Naive thymus-derived CD8-positive, alpha-beta T cell (primary cell): ENCODE measurements around the gene PHF10. TPM values are rescaled to one million over a fixed set of nuclear protein-coding genes. Genes with fewer than 3 reads are reported as not detected.

Source experiments
- ATAC-seq, 2 donors: fragments of 150-1000 bp; cut with Tn5 transposase in 1 of 2; sonication (Bioruptor Pico), chemical (Tn5 transposase) in 1 of 2; 1 replicate in 1 of 2; 2 replicates in 1 of 2; pipeline ENCODE4 v1.10.0; 2021; ENCODE audit warnings: mild to moderate bottlenecking in 2 of 2, moderate library complexity in 2 of 2
- POLR2A ChIA-PET: fragments of 350-600 bp; sonication (Branson Sonifier 250); formaldehyde crosslinking; loops from one replicate; lab custom pipeline; 2021; ENCODE audit warnings: antibody characterized with exemption; lab: Charles Lee
- DNase-seq, 10 donors: peaks; one replicate each; pipeline versions ENCODE4 v3.0.0 to v3.0.0-alpha.2; 2020 to 2022
- H3K27ac Mint-ChIP-seq, 10 donors: one replicate each; pipeline ENCODE4 v1.8.0; 2020 to 2022; ENCODE audit warnings: mild to moderate bottlenecking in 10 of 10, mixed read lengths in 10 of 10, moderate library complexity in 4 of 10, inconsistent platforms in 1 of 10
- H3K27me3 Mint-ChIP-seq, 5 donors: one replicate each; pipeline ENCODE4 v1.8.0; 2021 to 2022; ENCODE audit warnings: mixed read lengths in 5 of 5
- H3K36me3 Mint-ChIP-seq, 3 donors: one replicate each; pipeline ENCODE4 v1.8.0; 2020 to 2022; ENCODE audit warnings: mixed read lengths in 3 of 3, mild to moderate bottlenecking in 2 of 3, inconsistent platforms in 1 of 3
- H3K4me1 Mint-ChIP-seq, 4 donors: one replicate each; pipeline ENCODE4 v1.8.0; 2021 to 2022; ENCODE audit warnings: mixed read lengths in 4 of 4
- H3K4me3 Mint-ChIP-seq, 10 donors: one replicate each; pipeline ENCODE4 v1.8.0; 2020 to 2022; ENCODE audit warnings: mild to moderate bottlenecking in 10 of 10, mixed read lengths in 10 of 10, moderate library complexity in 6 of 10, inconsistent platforms in 1 of 10
- H3K9me3 Mint-ChIP-seq, 9 donors: one replicate each; pipeline ENCODE4 v1.8.0; 2020 to 2022; ENCODE audit warnings: mixed read lengths in 9 of 9, mild to moderate bottlenecking in 3 of 9, inconsistent platforms in 1 of 9, moderate library complexity in 1 of 9
- polyA plus RNA-seq, 3 donors: library from polyadenylated mRNA; unstranded; fragments of 300-500 nt; fragmentation: Illumina TruSeq; gene quantifications; one replicate each; pipeline ENCODE4 v1.2.3, GENCODE V29; 2021
- total RNA-seq, 8 experiments: library from RNA in 2 of 8; stranded (reverse) in 2 of 8; gene quantifications; one replicate each; pipeline ENCODE4 v1.2.3 and lab custom pipeline; 2021 to 2026

The PHF10 gene
- total and polyA plus RNA-seq, 5 experiments from 2014 or later = 13.1 to 126 (median 23.2) TPM

DNA sequence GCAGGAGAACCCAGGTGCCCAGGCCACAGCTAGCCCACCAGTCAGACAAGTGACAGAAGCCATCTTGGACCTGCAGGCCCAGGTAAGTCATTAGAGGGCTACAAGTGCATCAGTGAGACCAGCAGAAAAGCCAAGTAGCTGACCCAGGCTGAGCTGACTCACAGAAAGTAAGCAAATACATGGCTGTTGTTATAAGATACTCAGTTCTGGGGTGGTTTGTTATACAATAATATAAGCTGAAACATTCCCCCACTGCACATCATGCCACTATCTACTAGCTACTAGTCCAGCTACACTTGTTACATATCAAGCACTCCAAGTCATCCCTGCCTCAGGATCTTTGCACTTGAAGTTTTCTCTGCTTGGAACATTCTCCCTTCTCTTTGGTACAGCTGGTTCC lies 17.0 kb upstream of the PHF10 start:
- DNase-seq = no peak
- no peak overlapping the region for H3K4me3 Mint-ChIP-seq
- POLR2A ChIA-PET = interaction anchor here (0.7 kb wide), 1 partner anchor 10 kb away, joined by 4 read pairs; the partner anchor contains the start of genes DYNLT2 and ERMARD
- peaks cover 0 to 2% (median under 1%) of the 10 kb centered on the region in 3 donors for H3K36me3 Mint-ChIP-seq
- no peak for ATAC-seq
- H3K9me3 Mint-ChIP-seq = peaks cover 0 to 11% (median 4%) of the 10 kb centered on the region in 9 donors
- H3K27me3 Mint-ChIP-seq = peaks cover 4 to 13% (median 7%) of the 10 kb centered on the region in 5 donors
- H3K4me1 Mint-ChIP-seq = no peaks in the 10 kb centered on the region
- no peak overlapping the region for H3K27ac Mint-ChIP-seq

DNA sequence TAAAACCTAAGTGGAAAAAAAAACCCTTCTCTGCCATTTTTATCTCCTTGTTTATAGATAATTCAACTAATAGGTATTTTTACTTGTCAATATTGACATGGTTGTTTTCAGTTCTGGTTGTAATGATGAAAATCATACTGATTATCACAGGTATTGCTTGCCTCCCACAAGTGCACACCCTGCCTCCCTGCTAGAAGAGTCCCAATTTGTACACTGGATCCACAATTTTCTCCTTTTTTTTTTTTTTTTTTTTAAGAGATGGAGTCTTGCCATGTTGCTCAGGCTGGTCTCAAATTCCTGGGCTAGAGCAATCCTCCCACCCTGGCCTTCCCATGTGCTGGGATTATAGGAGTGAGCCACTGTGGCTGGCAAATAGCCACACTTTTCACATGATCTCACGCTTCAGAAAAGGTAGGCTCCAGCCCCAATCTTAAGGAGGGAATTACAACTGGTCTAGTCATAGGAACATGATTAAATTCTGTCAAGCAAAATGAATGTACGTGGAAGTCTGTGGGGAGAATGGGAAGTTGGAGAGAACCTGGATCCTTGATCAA lies 14.8 kb upstream of the PHF10 start:
- H3K9me3 Mint-ChIP-seq = no peaks in the 10 kb centered on the region
- H3K27ac Mint-ChIP-seq = no peak overlapping the region
- H3K4me1 Mint-ChIP-seq = no peaks in the 10 kb centered on the region
- no peak overlapping the region for H3K4me3 Mint-ChIP-seq
- no peaks in the 10 kb centered on the region for H3K36me3 Mint-ChIP-seq
- peaks cover 9 to 25% (median 17%) of the 10 kb centered on the region in 5 donors for H3K27me3 Mint-ChIP-seq
- POLR2A ChIA-PET = no interaction called here
- DNase-seq (no peak), ATAC-seq (no peak)

DNA sequence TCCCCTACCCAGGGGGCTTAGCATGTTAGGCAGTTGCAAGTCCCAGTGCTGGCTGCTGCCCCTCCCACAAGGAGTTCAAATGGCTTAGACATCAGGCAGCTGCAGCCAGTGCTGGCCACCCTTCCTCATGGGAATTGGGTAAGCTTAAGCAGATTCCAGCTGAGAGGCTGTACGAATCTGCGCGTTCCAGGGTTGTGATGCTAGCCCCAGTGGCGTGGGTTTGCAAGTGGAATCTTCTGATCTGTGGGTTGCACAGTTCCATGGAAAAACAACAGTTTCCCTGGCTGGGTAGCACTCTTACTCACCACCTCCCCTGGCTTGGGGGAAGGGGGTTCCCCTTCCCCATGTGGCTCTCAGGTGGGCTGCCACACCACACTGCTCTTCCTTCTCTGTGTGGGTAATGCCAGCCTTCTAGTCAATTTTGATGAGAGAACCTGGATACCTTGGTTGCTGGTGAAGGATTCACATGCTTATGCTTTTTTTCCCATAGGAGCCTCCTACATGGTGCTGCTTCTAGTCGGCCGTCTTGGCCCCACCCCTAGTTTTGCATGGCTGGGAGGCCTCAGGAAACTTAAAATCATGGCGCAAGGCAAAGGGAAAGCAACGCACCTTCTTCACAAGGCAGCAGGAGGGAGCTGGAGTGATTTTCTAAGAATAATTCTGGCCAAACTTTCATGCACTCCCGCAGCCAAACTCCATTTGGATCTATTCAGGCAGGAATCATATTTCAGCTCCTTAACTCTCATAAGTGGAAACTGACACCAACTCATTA lies 14.1 kb upstream of the PHF10 start:
- H3K27me3 Mint-ChIP-seq = peaks cover 11 to 25% (median 17%) of the 10 kb centered on the region in 5 donors
- H3K9me3 Mint-ChIP-seq = no peaks in the 10 kb centered on the region
- no peak overlapping the region for H3K4me3 Mint-ChIP-seq
- no peak overlapping the region for H3K27ac Mint-ChIP-seq
- POLR2A ChIA-PET = no interaction called here
- DNase-seq = no peak
- H3K36me3 Mint-ChIP-seq = no peaks in the 10 kb centered on the region
- no peaks in the 10 kb centered on the region for H3K4me1 Mint-ChIP-seq
- no peak for ATAC-seq

DNA sequence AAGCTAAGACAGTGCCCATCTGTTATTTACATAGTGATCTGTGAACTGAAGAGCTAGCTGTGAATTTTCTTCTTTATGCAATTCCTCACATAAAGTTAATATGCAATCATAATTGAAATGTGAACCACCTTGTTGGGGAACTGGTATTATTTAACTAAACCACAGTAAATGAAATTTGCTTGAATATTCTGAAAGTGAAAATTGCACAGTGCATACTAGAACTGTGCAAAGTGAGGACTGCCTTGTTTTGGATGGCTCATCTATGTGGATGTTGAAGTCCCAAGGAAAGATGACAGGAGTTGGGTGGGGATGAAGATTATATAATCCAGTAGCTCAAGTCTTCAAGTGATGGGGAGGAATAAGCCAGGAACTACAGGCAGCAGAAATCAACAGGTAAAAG lies 5.7 kb upstream of the PHF10 start:
- DNase-seq (no peak), ATAC-seq (no peak)
- Mint-ChIP-seq H3K27ac (no peak overlapping the region), H3K36me3 (no peaks in the 10 kb centered on the region), H3K9me3 (no peaks in the 10 kb centered on the region), H3K4me3 (no peak overlapping the region), H3K4me1 (peaks cover 2 to 19% (median 8%) of the 10 kb centered on the region in 4 donors), H3K27me3 (peaks cover 0 to 5% (median 0%) of the 10 kb centered on the region in 5 donors)
- POLR2A ChIA-PET = interaction anchor here (1.2 kb wide), 1 partner anchor 28 kb away, joined by 3 read pairs; the partner anchor contains the start of gene C6orf120

DNA sequence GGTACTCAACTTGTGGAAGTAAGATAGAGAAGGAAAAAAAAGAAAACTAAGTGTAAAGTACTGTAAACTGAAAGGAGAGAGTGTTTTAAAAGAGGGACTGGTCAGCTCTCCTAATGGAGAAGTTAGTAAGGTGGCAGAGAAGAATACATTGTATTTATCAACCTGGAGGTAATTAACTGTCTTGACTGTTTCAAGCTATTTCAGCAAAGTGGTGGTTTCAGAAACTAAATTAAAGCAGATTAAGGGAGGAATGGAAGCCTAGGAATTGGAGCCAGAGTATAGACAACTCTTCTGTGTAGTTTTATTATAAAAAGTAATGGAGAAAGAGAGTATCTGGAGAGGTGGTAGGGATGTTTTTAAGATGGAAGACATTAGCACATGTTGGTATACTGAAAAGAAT lies 2.7 kb upstream of the PHF10 start:
- ATAC-seq (no peak), DNase-seq (no peak)
- Mint-ChIP-seq H3K27ac (peak overlapping the region in 1 of 10 donors; percentile 3), H3K9me3 (no peaks in the 10 kb centered on the region), H3K36me3 (no peaks in the 10 kb centered on the region), H3K4me1 (peaks cover 5 to 30% (median 15%) of the 10 kb centered on the region in 4 donors), H3K4me3 (no peak overlapping the region), H3K27me3 (no peaks in the 10 kb centered on the region)
- POLR2A ChIA-PET = interaction anchor here (0.6 to 8.9 kb wide), 2 partner anchors 24 to 25 kb away, joined by 3 to 112 read pairs; partner anchors contain the start of genes C6orf120, DYNLT2, ERMARD and WDR27

DNA sequence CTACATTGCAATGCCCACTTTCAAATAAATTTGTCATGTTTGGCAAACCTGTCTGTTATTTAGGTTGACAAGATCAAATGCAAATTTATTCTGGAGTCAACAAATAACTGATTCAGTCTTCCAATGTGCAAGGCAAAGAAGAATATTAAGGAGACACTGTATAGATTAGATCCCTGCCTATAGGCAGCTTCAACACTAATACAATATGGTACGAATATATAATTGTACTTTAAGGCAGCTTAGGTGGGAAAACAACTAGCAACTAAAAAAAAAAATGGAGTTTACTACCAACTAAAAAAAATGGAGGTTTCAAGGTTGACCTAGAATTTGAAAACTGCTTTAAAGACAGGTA lies 1.7 kb upstream of the PHF10 start:
- no peaks in the 10 kb centered on the region for H3K27me3 Mint-ChIP-seq
- POLR2A ChIA-PET = interaction anchor here (1.2 to 8.9 kb wide), 4 partner anchors 17 to 827 kb away, joined by 4 to 129 read pairs (median 73); partner anchors contain the start of genes C6orf120, DYNLT2, ERMARD and PSMB1
- DNase-seq = no peak

DNA sequence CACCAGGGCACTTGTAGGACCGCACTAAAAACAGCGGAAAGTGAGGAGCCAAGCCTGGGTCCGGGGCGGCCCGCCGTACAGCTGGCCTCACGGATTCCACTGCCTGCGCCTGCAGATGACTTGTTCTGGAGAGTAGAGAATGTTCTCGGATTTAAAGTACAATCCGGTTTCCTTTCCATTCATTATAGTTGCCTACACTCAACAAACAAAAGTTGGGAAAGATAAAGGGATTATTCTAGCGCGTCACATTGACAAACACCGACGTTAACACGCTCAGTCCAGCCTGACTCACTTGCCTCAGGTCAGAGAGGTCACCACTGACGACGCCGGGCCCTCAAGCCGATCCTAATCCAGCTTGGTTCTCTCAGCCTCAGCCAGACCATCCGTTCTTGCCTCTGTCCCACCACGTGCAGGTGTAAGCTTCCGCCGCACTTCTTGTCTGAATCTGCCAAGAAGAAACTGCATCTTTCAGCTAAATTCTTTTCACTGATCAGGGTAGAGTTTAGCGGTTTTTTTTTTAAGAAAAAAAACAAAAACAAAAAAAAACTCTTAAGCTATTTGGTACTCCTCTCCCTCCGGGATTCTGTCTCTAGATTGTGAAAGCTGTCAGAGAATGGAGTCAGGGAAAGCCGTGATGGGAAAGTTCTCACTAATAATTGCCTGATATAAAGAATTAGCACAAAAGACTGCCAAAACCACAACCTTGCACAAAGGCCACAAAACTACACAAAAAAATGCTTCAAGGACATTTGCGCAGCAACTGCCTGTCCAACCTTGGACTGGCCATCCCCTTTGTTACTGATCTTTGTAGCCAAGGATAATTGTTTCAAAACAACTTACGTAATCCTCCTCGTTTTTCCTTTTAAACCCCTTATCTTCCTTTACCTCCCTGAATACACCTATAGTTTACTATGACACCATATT lies 1.1 kb upstream of the PHF10 start:
- Mint-ChIP-seq H3K4me3 (peak overlapping the region; percentile 64 to 92 (median 90)), H3K27me3 (no peaks in the 10 kb centered on the region), H3K36me3 (peaks cover 0 to 1% (median 0%) of the 10 kb centered on the region in 3 donors), H3K9me3 (no peaks in the 10 kb centered on the region), H3K4me1 (peaks cover 6 to 39% (median 26%) of the 10 kb centered on the region in 4 donors), H3K27ac (peak overlapping the region; percentile 29 to 96 (median 92))
- ATAC-seq (no peak), DNase-seq (peak in 6 of 10 donors; percentile 2 to 64 (median 20))
- POLR2A ChIA-PET = interaction anchor here (1.2 to 8.9 kb wide), 5 partner anchors 15 to 827 kb away, joined by 3 to 129 read pairs (median 34); partner anchors contain the start of genes C6orf120, DYNLT2, ERMARD and PSMB1

More for the DNA sequence above, 1.7 kb upstream of the PHF10 start:
- Mint-ChIP-seq H3K36me3 (no peaks in the 10 kb centered on the region), H3K9me3 (no peaks in the 10 kb centered on the region), H3K4me1 (peaks cover 5 to 35% (median 22%) of the 10 kb centered on the region in 4 donors), H3K27ac (peak overlapping the region; percentile 29 to 93 (median 80)), H3K4me3 (peak overlapping the region in 9 of 10 donors; percentile 62 to 92 (median 90))
- ATAC-seq = no peak

DNA sequence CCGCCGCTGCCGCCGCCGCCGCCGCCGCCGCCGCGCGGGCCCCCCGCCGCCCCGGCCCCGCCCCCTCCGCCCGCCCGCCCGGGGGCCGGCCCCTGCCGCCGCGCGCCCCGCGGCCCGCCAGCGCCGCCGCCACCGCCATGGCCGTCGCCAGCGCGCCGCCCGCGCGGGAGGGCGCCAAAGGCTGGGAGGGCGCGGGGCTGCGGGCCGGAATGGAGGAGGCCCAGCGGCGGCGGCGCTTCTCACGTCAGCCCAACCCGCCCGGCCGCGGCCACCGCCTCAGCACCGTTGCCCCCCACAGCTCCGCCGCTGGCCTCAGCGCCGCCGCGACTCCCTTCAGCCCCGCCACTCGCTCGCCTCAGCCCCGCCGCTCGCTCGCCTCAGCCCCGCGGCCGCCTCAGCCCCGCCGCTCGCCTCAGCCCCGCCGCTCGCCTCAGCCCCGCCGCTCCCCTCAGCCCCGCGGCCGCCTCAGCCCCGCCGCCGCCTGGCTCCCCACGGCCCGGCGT lies 258 bp downstream of the PHF10 start:
- Mint-ChIP-seq H3K27me3 (no peaks in the 10 kb centered on the region), H3K9me3 (no peaks in the 10 kb centered on the region), H3K36me3 (peaks cover 0 to 10% (median 2%) of the 10 kb centered on the region in 3 donors), H3K4me1 (peaks cover 14 to 51% (median 38%) of the 10 kb centered on the region in 4 donors), H3K4me3 (peak overlapping the region in 8 of 10 donors; percentile 43 to 82 (median 60)), H3K27ac (peak overlapping the region in 2 of 10 donors; percentile 82)
- ATAC-seq (peak; percentile 24 to 37), DNase-seq (peak in 9 of 10 donors; percentile 6 to 66 (median 47))
- POLR2A ChIA-PET = interaction anchor here (0.8 to 8.9 kb wide), 10 partner anchors 12 to 829 kb away, joined by 3 to 129 read pairs (median 7); partner anchors contain the start of genes C6orf120, DYNLT2, ERMARD and PSMB1

DNA sequence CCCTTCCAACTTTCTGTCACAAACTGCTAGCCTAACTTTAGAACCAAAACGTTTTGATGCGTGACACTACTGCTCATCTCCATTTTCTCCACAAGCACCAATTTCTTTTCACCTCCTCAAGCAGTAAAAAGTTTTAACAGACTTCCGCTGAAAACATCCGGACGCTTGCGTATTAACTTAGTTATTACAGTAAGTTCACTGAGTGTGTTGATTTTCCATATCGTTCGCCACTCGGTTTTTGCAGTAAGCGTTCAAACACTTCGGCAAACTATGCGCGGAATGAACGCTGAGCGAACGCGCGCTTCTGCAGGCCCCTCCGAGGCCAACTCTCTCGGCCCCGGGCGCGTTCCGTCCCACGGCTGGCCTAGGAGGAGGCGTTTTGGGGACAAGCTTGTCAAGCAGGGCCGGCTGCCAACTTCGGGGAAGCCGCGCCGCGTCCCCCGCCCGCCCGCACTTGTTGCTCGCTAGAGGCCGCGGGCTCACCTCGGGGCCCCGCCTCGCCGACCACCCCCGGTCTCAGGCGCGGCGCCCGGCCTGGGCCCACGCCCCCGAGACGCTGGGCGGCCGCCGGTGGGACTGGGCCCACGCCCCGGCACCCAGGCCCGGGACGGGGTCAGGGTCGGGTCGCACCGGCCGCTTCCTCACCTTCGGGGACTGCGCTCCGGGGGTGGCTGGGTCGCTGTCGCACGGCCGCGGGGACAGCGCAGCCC lies 945 bp downstream of the PHF10 start:
- POLR2A ChIA-PET = interaction anchor here (0.8 to 8.9 kb wide), 12 partner anchors 11 to 829 kb away, joined by 3 to 129 read pairs (median 6); partner anchors contain the start of genes C6orf120, DYNLT2, ERMARD and PSMB1
- ATAC-seq (peak; percentile 41), DNase-seq (peak; percentile 59 to 84 (median 71))
- no peaks in the 10 kb centered on the region for H3K27me3 Mint-ChIP-seq
- H3K9me3 Mint-ChIP-seq = no peaks in the 10 kb centered on the region
- H3K27ac Mint-ChIP-seq = peak overlapping the region; percentile 95 to 99 (median 97)
- peak overlapping the region; percentile 90 to 97 (median 94) for H3K4me3 Mint-ChIP-seq
- peaks cover 14 to 53% (median 41%) of the 10 kb centered on the region in 4 donors for H3K4me1 Mint-ChIP-seq
- peaks cover 0 to 10% (median 2%) of the 10 kb centered on the region in 3 donors for H3K36me3 Mint-ChIP-seq

DNA sequence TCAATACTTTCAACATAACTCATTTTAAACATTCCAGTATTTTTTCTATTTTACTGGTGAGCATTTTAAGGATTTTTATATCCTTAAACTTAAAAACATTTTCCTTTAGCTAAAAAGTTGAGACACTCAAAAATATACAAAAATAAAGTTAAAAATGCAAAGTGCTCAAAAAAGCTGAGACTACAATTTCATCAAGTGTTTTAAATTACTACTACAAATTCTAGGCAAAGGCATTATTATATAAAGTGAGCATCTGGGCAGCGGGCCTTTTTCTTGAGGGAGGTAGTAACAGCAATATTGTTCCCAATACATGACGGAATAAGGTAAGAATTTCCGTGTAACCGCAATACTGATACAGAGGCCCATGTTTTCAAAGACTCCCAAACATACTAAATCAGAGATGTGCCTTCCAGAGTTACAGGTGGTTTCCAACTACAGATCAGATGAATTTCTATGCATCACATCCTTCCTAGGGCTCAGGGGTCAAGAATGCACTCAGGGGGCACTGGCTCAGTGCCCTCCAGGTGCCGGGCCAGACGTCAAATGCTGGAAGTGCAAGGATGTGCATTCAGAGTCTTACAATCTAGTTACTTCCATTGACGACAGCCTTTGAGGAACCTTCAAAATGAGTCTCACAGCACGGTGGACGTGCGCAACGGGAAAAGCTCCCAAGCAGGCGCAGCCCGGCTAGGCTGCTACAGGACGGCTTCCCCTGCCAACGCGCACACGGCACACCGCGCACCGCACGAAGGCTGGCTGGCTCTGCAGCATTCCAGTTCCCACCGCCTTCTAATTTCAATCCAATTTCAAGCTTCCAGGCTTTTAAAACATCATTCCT lies 1.7 kb downstream of the PHF10 start:
- Mint-ChIP-seq H3K4me3 (peak overlapping the region; percentile 90 to 97 (median 94)), H3K4me1 (peaks cover 16 to 53% (median 41%) of the 10 kb centered on the region in 4 donors), H3K9me3 (no peaks in the 10 kb centered on the region), H3K36me3 (peaks cover 0 to 16% (median 2%) of the 10 kb centered on the region in 3 donors), H3K27ac (peak overlapping the region; percentile 95 to 99 (median 97)), H3K27me3 (no peaks in the 10 kb centered on the region)
- DNase-seq (peak in 7 of 10 donors; percentile 27 to 60 (median 45)), ATAC-seq (peak; percentile 20 to 45)
- POLR2A ChIA-PET = interaction anchor here (0.7 to 8.9 kb wide), 12 partner anchors 10 to 830 kb away, joined by 3 to 129 read pairs (median 6); partner anchors contain the start of genes C6orf120, DYNLT2, ERMARD and PSMB1
